ENCODE data around the gene MPP4. TPM values are rescaled to one million over a fixed set of nuclear protein-coding genes. Genes with fewer than 3 reads are reported as not detected.

MPP4 gene
- polyA plus RNA-seq, 1 experiment, result 3.8 TPM

DNA sequence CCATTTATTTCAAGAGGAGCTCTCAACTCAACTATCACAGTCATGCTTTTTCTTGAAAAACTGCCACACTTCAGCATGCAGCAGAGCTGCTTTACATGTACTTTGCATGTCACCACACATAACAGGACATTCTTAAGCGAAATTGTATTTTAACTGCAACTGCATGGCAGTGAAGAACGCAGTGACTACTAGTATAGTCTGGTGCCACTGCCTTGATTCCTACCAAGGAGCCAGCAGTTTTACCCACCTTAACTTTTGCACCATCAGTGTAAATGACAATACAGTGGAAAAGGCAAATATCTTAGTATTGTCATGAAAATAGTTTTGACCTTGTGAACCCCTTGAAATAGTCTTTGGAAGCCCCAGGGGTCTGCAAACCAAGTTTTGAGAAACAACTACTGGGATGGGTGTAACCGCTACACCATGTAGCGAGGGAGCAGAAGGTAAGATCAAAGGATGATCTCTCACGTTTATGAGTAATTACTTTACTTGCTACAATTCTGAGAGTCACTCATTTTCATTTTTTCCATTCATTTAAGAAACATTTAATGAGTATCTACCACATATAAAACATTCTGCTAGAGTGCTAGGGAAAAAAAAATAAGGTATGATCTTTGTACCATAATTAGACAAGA, 32.3 kb upstream of the MPP4 start:
- Histone ChIP-seq H3K4me3 (ENCODE audit: low read depth, low read length) (no peak overlapping the region), H3K27me3 (ENCODE audit: control insufficient read depth, insufficient read depth, low read length) (no peaks in the 10 kb centered on the region), H3K36me3 (ENCODE audit: control insufficient read depth, insufficient read depth, low read length) (peaks cover 15% of the 10 kb centered on the region)
- no peak for TF ChIP-seq CTCF (IDR thresholded peaks at IDR 0.05; ENCODE audit: insufficient read depth, low read depth, low read length)
- no peak for DNase-seq (ENCODE audit: low read depth)
- POLR2A ChIA-PET, result no interaction called here
- CTCF ChIA-PET, result interaction anchor here (0.9 kb wide), 1 partner anchor 22 kb away, joined by 3 read pairs; no protein-coding TSS in a partner anchor

DNA sequence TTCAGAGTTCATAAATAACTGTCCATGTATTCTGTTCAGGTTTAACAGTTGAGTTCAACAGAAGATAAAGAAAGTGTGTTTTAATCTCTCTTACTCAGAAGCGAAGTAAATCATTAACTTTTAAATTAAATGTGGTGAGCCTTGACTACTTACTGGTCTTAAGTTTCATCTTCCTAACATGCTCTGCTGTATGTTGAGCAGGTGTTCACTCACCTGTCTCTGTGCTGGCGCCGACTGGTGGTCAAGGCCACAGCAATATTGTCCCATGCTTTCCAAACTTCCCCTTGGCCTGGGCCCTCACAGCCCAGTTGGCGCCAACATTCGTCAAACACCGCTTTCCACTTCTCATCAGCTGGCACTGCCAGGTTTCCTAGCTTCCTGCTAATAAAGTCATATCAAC, 17.0 kb upstream of the MPP4 start:
- POLR2A ChIA-PET, result no interaction called here
- H3K36me3 ChIP-seq (ENCODE audit: control insufficient read depth, insufficient read depth, low read length), result peaks cover 11% of the 10 kb centered on the region

DNA sequence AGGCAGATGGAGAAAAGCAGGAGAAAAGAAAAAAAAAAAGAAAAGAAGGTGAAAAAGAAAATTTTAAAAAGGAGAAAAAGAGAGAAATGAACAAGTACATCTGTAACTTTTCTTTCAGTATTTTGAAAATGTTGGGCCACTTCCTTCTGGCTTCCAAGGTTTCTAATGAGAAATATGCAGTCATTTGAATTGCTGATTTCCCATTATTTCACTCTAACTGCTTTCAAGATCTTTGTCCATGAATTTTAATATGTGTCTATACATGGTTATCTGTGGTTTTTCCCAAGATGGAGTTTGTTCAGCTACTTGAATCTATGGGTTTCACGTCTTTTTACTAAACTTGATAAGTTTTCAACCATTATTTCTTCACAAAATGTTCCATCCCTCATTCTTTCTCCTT, 14.3 kb upstream of the MPP4 start:
- POLR2A ChIA-PET, result no interaction called here
- DNase-seq (ENCODE audit: low read depth), result no peak
- CTCF ChIA-PET, result no interaction called here
- H3K36me3 ChIP-seq (ENCODE audit: control insufficient read depth, insufficient read depth, low read length), result peaks cover 9% of the 10 kb centered on the region
- no peak for TF ChIP-seq CTCF (IDR thresholded peaks at IDR 0.05; ENCODE audit: insufficient read depth, low read depth, low read length)
- H3K4me3 ChIP-seq (ENCODE audit: low read depth, low read length), result no peak overlapping the region
- no peaks in the 10 kb centered on the region for H3K27me3 ChIP-seq (ENCODE audit: control insufficient read depth, insufficient read depth, low read length)

More for the DNA sequence above, 17.0 kb upstream of the MPP4 start:
- CTCF ChIA-PET, result interaction anchor here (1.3 to 1.7 kb wide), 2 partner anchors 17 to 72 kb away, joined by 3 to 5 read pairs; partner anchors contain the start of gene MPP4
- no peak overlapping the region for H3K4me3 ChIP-seq (ENCODE audit: low read depth, low read length)
- H3K27me3 ChIP-seq (ENCODE audit: control insufficient read depth, insufficient read depth, low read length), result no peaks in the 10 kb centered on the region
- no peak for TF ChIP-seq CTCF (IDR thresholded peaks at IDR 0.05; ENCODE audit: insufficient read depth, low read depth, low read length)
- no peak for DNase-seq (ENCODE audit: low read depth)

- POLR2A ChIA-PET, result no interaction called here
- H3K4me3 ChIP-seq (ENCODE audit: low read depth, low read length), result no peak overlapping the region
- TF ChIP-seq CTCF (IDR thresholded peaks at IDR 0.05; ENCODE audit: insufficient read depth, low read depth, low read length), result no peak
- CTCF ChIA-PET, result interaction anchor here (1.4 kb wide), 1 partner anchor 20 kb away, joined by 3 read pairs; no protein-coding TSS in a partner anchor
- peaks cover 4% of the 10 kb centered on the region for H3K36me3 ChIP-seq (ENCODE audit: control insufficient read depth, insufficient read depth, low read length)
- no peak for DNase-seq (ENCODE audit: low read depth)
- no peaks in the 10 kb centered on the region for H3K27me3 ChIP-seq (ENCODE audit: control insufficient read depth, insufficient read depth, low read length)
Observed at GRCh38 chr2:201709747-201710146, 11.3 kb upstream of the MPP4 start.

- CTCF ChIA-PET, result interaction anchor here (1.4 kb wide), 1 partner anchor 21 kb away, joined by 3 read pairs; no protein-coding TSS in a partner anchor
- POLR2A ChIA-PET, result no interaction called here
- no peak for DNase-seq (ENCODE audit: low read depth)
- H3K36me3 ChIP-seq (ENCODE audit: control insufficient read depth, insufficient read depth, low read length), result peaks cover 5% of the 10 kb centered on the region
- no peak overlapping the region for H3K4me3 ChIP-seq (ENCODE audit: low read depth, low read length)
- TF ChIP-seq CTCF (IDR thresholded peaks at IDR 0.05; ENCODE audit: insufficient read depth, low read depth, low read length), result no peak
- H3K27me3 ChIP-seq (ENCODE audit: control insufficient read depth, insufficient read depth, low read length), result no peaks in the 10 kb centered on the region
Observed at GRCh38 chr2:201709049-201709448, 10.6 kb upstream of the MPP4 start.
